Central memory CD8-positive, alpha-beta T cell (primary cell): ENCODE data around the gene U2SURP.
A peak's percentile ranks its signal among the peaks of the same experiment; 100 is the strongest.
"Not testable (repeated sequence)": the region's sequence is repeated elsewhere in the genome, so short reads cannot be mapped to it uniquely, and the experiment has no call there.

Source experiments
- ATAC-seq: fragments of 150-1000 bp; cut with Tn5 transposase; replicated peaks from 2 replicates; pipeline ENCODE4 v1.10.0; 2022; ENCODE audit warnings: mild to moderate bottlenecking, moderate FRiP score, moderate number of reproducible peaks; ENCODE audit not compliant: poor library complexity, severe bottlenecking; ENCODE audit errors: extremely low read depth
- DNase-seq, 2 donors: peaks; one replicate each; pipeline ENCODE4 v3.0.0; 2021; ENCODE audit warnings: low spot score in 2 of 2
- H3K27ac Mint-ChIP-seq: one replicate; pipeline ENCODE4 v1.8.0; 2022; ENCODE audit warnings: low read depth, mild to moderate bottlenecking, moderate library complexity, mixed read lengths
- H3K27me3 Mint-ChIP-seq: one replicate; pipeline ENCODE4 v1.8.0; 2022; ENCODE audit warnings: mixed read lengths
- H3K36me3 Mint-ChIP-seq: one replicate; pipeline ENCODE4 v1.8.0; 2022; ENCODE audit warnings: mild to moderate bottlenecking, moderate library complexity, mixed read lengths; ENCODE audit not compliant: insufficient read depth
- H3K4me1 Mint-ChIP-seq: one replicate; pipeline ENCODE4 v1.8.0; 2022; ENCODE audit warnings: mixed read lengths
- H3K4me3 Mint-ChIP-seq: one replicate; pipeline ENCODE4 v1.8.0; 2022; ENCODE audit warnings: mild to moderate bottlenecking, moderate library complexity, mixed read lengths
- H3K9me3 Mint-ChIP-seq: one replicate; pipeline ENCODE4 v1.8.0; 2022; ENCODE audit warnings: mixed read lengths

U2SURP gene

GRCh38 chr3:142983318-142983717 is 18.1 kb upstream of the U2SURP start:
- no peak overlapping the region for H3K27ac Mint-ChIP-seq
- H3K36me3 Mint-ChIP-seq, result no peaks in the 10 kb centered on the region
- H3K27me3 Mint-ChIP-seq, result peaks cover 38% of the 10 kb centered on the region
- H3K9me3 Mint-ChIP-seq, result no peaks in the 10 kb centered on the region
- DNase-seq, result no peak
- ATAC-seq, result no peak
- H3K4me1 Mint-ChIP-seq, result no peaks in the 10 kb centered on the region
- H3K4me3 Mint-ChIP-seq, result no peak overlapping the region

DNA sequence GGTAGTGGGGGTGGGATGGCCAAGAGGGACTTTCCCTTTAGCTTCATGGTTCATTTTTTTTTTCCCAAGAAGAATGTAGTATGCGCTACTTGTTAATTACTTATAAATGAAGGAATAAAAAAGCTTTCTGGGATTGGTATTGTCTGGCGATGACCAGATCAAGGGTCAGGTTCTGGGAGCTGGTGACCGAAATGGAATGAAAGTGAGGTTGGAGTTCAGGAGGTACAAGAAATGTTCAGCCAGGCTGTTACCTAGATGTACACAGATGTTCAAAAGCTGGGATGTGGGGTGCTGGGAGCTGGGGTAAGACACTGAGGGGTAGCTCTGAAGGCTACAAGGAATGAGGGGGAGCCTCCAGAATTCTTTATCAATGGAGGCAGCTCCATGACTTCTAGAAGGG is 17.1 kb upstream of the U2SURP start:
- Mint-ChIP-seq H3K27me3 (peaks cover 39% of the 10 kb centered on the region), H3K4me3 (no peak overlapping the region), H3K36me3 (no peaks in the 10 kb centered on the region), H3K4me1 (no peaks in the 10 kb centered on the region), H3K9me3 (no peaks in the 10 kb centered on the region), H3K27ac (no peak overlapping the region)
- ATAC-seq (no peak), DNase-seq (no peak)

DNA sequence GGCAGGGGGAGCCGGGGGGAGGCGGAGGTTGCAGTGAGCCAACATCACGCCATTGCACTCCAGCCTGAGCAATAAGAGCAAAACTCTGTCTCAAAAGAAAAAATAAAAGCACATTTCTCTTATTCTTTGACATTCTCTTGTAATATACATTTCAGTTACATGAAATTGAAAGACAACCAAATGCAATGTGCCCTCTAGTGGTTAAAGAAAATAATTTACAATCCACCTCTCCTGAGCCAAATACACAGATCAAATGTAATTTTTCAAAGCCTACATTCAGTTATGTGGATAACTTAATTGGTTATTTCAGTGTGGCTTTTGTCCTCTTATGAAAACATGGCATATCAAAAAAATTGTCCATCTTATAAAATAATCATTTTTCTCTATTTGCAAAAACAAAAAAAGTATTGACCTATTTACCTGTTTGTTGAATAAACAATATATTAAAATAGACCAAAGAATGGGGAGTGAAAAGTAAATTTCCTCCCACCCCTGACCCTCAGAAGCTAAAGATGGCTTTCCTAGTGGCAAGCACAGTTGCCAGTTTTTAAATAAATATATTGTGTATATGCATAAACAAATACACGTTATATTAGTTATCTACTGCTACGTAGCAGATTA is 14.2 kb upstream of the U2SURP start:
- no peaks in the 10 kb centered on the region for H3K36me3 Mint-ChIP-seq
- ATAC-seq (no peak), DNase-seq (no peak)
- H3K9me3 Mint-ChIP-seq, result no peaks in the 10 kb centered on the region
- H3K27me3 Mint-ChIP-seq, result peaks cover 28% of the 10 kb centered on the region
- no peaks in the 10 kb centered on the region for H3K4me1 Mint-ChIP-seq
- H3K27ac Mint-ChIP-seq, result no peak overlapping the region
- H3K4me3 Mint-ChIP-seq, result no peak overlapping the region

GRCh38 chr3:142987707-142988106 is 13.7 kb upstream of the U2SURP start:
- no peaks in the 10 kb centered on the region for H3K36me3 Mint-ChIP-seq
- DNase-seq, result no peak
- H3K9me3 Mint-ChIP-seq, result no peaks in the 10 kb centered on the region
- no peaks in the 10 kb centered on the region for H3K4me1 Mint-ChIP-seq
- ATAC-seq, result no peak
- H3K4me3 Mint-ChIP-seq, result no peak overlapping the region
- peaks cover 28% of the 10 kb centered on the region for H3K27me3 Mint-ChIP-seq
- H3K27ac Mint-ChIP-seq, result no peak overlapping the region

GRCh38 chr3:142988221-142988620 is 13.1 kb upstream of the U2SURP start:
- DNase-seq, H3K27ac Mint-ChIP-seq, H3K4me1 Mint-ChIP-seq, H3K4me3 Mint-ChIP-seq, H3K9me3 Mint-ChIP-seq, ATAC-seq, H3K36me3 Mint-ChIP-seq: not testable (repeated sequence)
- H3K27me3 Mint-ChIP-seq, result peaks cover 28% of the 10 kb centered on the region

DNA sequence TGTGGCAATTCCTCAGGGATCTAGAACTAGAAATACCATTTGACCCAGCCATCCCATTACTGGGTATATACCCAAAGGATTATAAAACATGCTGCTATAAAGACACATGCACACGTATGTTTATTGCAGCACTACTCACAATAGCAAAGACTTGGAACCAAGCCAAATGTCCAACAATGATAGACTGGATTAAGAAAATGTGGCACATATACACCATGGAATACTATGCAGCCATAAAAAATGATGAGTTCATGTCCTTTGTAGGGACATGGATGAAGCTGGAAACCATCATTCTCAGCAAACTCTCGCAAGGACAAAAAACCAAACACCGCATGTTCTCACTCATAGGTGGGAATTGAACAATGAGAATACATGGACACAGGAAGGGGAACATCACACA is 12.5 kb upstream of the U2SURP start:
- H3K27ac Mint-ChIP-seq, result not testable (repeated sequence)
- peaks cover 26% of the 10 kb centered on the region for H3K27me3 Mint-ChIP-seq

GRCh38 chr3:142990721-142991120 is 10.6 kb upstream of the U2SURP start:
- Mint-ChIP-seq H3K36me3 (no peaks in the 10 kb centered on the region), H3K4me3 (no peak overlapping the region), H3K27me3 (peaks cover 21% of the 10 kb centered on the region), H3K4me1 (peaks cover 7% of the 10 kb centered on the region), H3K27ac (no peak overlapping the region), H3K9me3 (no peaks in the 10 kb centered on the region)
- DNase-seq, result no peak
- ATAC-seq, result no peak

More for the DNA sequence above, 12.5 kb upstream of the U2SURP start:
- not testable (repeated sequence) for H3K4me3 Mint-ChIP-seq, H3K36me3 Mint-ChIP-seq, H3K9me3 Mint-ChIP-seq, H3K4me1 Mint-ChIP-seq, DNase-seq, ATAC-seq

- Mint-ChIP-seq H3K4me3 (no peak overlapping the region), H3K27me3 (peaks cover 21% of the 10 kb centered on the region), H3K27ac (no peak overlapping the region), H3K9me3 (no peaks in the 10 kb centered on the region), H3K36me3 (no peaks in the 10 kb centered on the region), H3K4me1 (peaks cover 7% of the 10 kb centered on the region)
- DNase-seq (no peak), ATAC-seq (no peak)
Observed at GRCh38 chr3:142992323-142992722, 9.0 kb upstream of the U2SURP start.

- Mint-ChIP-seq H3K4me3 (no peak overlapping the region), H3K27ac (no peak overlapping the region), H3K27me3 (peaks cover 11% of the 10 kb centered on the region), H3K9me3 (no peaks in the 10 kb centered on the region), H3K36me3 (no peaks in the 10 kb centered on the region), H3K4me1 (peaks cover 7% of the 10 kb centered on the region)
- DNase-seq (peak; percentile 35 to 43), ATAC-seq (peak; percentile 40)
Observed at GRCh38 chr3:142993958-142994442, 7.4 kb upstream of the U2SURP start.

GRCh38 chr3:142997330-142997729 is 4.0 kb upstream of the U2SURP start:
- Mint-ChIP-seq H3K36me3 (peaks cover 14% of the 10 kb centered on the region), H3K27me3 (peaks cover 11% of the 10 kb centered on the region), H3K27ac (no peak overlapping the region), H3K4me3 (no peak overlapping the region), H3K9me3 (no peaks in the 10 kb centered on the region), H3K4me1 (peaks cover 23% of the 10 kb centered on the region)
- DNase-seq (no peak), ATAC-seq (no peak)

GRCh38 chr3:142998439-142998838 is 2.9 kb upstream of the U2SURP start:
- DNase-seq (no peak), ATAC-seq (no peak)
- H3K36me3 Mint-ChIP-seq, result peaks cover 14% of the 10 kb centered on the region
- H3K4me1 Mint-ChIP-seq, result peaks cover 32% of the 10 kb centered on the region
- no peaks in the 10 kb centered on the region for H3K9me3 Mint-ChIP-seq
- no peak overlapping the region for H3K4me3 Mint-ChIP-seq
- no peak overlapping the region for H3K27ac Mint-ChIP-seq
- peaks cover under 1% of the 10 kb centered on the region for H3K27me3 Mint-ChIP-seq

DNA sequence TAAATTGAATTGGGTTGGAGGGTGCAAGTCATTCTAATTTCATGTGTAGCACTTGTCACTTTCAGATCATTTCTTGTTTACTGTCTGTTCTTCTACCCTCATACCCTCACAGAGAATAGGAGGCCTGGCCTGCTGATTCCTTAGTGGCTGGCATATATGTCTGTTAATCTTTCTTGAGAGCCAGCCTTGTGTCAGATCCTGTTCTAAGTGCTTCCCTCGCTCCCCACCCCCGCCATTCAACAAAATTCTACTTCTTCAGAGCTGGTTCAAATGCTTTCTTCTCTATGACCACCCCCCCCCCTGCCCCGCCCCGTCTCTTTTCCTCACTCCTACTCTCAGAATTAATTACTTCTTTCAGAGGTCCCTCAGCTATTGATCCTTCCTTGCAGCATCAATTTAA is 1.5 kb upstream of the U2SURP start:
- Mint-ChIP-seq H3K4me1 (peaks cover 30% of the 10 kb centered on the region), H3K9me3 (no peaks in the 10 kb centered on the region), H3K27ac (no peak overlapping the region), H3K36me3 (peaks cover 14% of the 10 kb centered on the region), H3K27me3 (no peaks in the 10 kb centered on the region), H3K4me3 (peak overlapping the region; percentile 92)
- DNase-seq, result no peak
- no peak for ATAC-seq

- H3K27ac Mint-ChIP-seq, result peak overlapping the region; percentile 95
- peaks cover 14% of the 10 kb centered on the region for H3K36me3 Mint-ChIP-seq
- no peaks in the 10 kb centered on the region for H3K9me3 Mint-ChIP-seq
- H3K27me3 Mint-ChIP-seq, result no peaks in the 10 kb centered on the region
- ATAC-seq (no peak), DNase-seq (no peak)
- H3K4me3 Mint-ChIP-seq, result peak overlapping the region; percentile 92
- peaks cover 31% of the 10 kb centered on the region for H3K4me1 Mint-ChIP-seq
Observed at GRCh38 chr3:143000528-143000927, 842 bp upstream of the U2SURP start.
